GM19468 (cell line): ENCODE measurements around the gene SYT17.

Source experiments
- ATAC-seq: cut with Tn5 transposase; IDR thresholded peaks from one replicate; pipeline ENCODE4 v1.9.1; 2021; ENCODE audit warnings: mild to moderate bottlenecking, moderate library complexity, moderate number of reproducible peaks; ENCODE audit not compliant: unreplicated experiment; ENCODE audit errors: extremely low read depth

Gene SYT17

GRCh38 chr16:19242987-19243575 is 75.0 kb downstream of the SYT17 start:
- no peak for ATAC-seq

GRCh38 chr16:19245326-19245925 is 77.4 kb downstream of the SYT17 start:
- no peak for ATAC-seq

GRCh38 chr16:19252904-19253303 is 84.9 kb downstream of the SYT17 start:
- no peak for ATAC-seq

- ATAC-seq: no peak
Observed at GRCh38 chr16:19254611-19255010, 86.6 kb downstream of the SYT17 start.

- ATAC-seq: no peak
Observed at GRCh38 chr16:19264123-19264673, 96.2 kb downstream of the SYT17 start.

GRCh38 chr16:19265380-19265930 is 97.4 kb downstream of the SYT17 start:
- ATAC-seq: no peak

- no peak for ATAC-seq
Observed at GRCh38 chr16:19266774-19267173, 98.7 kb downstream of the SYT17 start.

- no peak for ATAC-seq
Observed at GRCh38 chr16:19269098-19269497, 101.1 kb downstream of the SYT17 start.

- ATAC-seq: no peak
Observed at GRCh38 chr16:19274165-19274797, 106.2 kb downstream of the SYT17 start.

GRCh38 chr16:19278403-19278802 is 110.4 kb downstream of the SYT17 start:
- ATAC-seq: no peak

- no peak for ATAC-seq
Observed at GRCh38 chr16:19281246-19281645, 113.2 kb downstream of the SYT17 start.

GRCh38 chr16:19282101-19282500 is 114.1 kb downstream of the SYT17 start:
- no peak for ATAC-seq

GRCh38 chr16:19283637-19284036 is 115.6 kb downstream of the SYT17 start:
- no peak for ATAC-seq

GRCh38 chr16:19284207-19284606 is 116.2 kb downstream of the SYT17 start:
- ATAC-seq: no peak

GRCh38 chr16:19285431-19285830 is 117.4 kb downstream of the SYT17 start, which contains the start of gene CLEC19A:
CLEC19A (plus strand) TSS chr16:19285731; CDS start chr16:19285852, 121 bp downstream.
- ATAC-seq: no peak

GRCh38 chr16:19286827-19287226 is 118.8 kb downstream of the SYT17 start:
- no peak for ATAC-seq

- no peak for ATAC-seq
Observed at GRCh38 chr16:19287241-19287640, 119.2 kb downstream of the SYT17 start.

- no peak for ATAC-seq
Observed at GRCh38 chr16:19288872-19289799, 121.1 kb downstream of the SYT17 start.

GRCh38 chr16:19289811-19290485 is 121.9 kb downstream of the SYT17 start:
- no peak for ATAC-seq
